Stomach (tissue), 4 donors: ENCODE results near the gene SLC38A11.
"Not testable (repeated sequence)": the region's sequence is repeated elsewhere in the genome, so short reads cannot be mapped to it uniquely, and the experiment has no call there.

Experiments used
- EP300 ChIP-seq: sonication (generic); formaldehyde crosslinking; IDR thresholded peaks from one replicate; pipeline ENCODE4 v1.6.1; 2017; ENCODE audit warnings: antibody characterized with exemption
- POLR2A ChIP-seq, 4 donors: fragments of 450-650 bp; IDR thresholded peaks; one replicate each; pipeline ENCODE4 v1.6.1; 2016; ENCODE audit warnings: antibody characterized with exemption in 4 of 4, control low read depth in 2 of 4, mild to moderate bottlenecking in 1 of 4, moderate library complexity in 1 of 4
- POLR2AphosphoS5 ChIP-seq, 3 donors: sonication (generic); formaldehyde crosslinking; IDR thresholded peaks; one replicate each; pipeline ENCODE4 v1.6.1; 2016; ENCODE audit warnings: antibody characterized with exemption in 3 of 3
- TF ChIP-seq, protein P1 (sequence below), 7 experiments: fragments of 450-650 bp in 4 of 7; fragments of 200-600 bp in 3 of 7; sonication (generic) in 3 of 7; IDR thresholded peaks; one replicate each; pipeline ENCODE4 v1.5.1; 2016 to 2019; ENCODE audit warnings: antibody characterized with exemption in 7 of 7, control low read depth in 2 of 7, mild to moderate bottlenecking in 1 of 7

DNA sequence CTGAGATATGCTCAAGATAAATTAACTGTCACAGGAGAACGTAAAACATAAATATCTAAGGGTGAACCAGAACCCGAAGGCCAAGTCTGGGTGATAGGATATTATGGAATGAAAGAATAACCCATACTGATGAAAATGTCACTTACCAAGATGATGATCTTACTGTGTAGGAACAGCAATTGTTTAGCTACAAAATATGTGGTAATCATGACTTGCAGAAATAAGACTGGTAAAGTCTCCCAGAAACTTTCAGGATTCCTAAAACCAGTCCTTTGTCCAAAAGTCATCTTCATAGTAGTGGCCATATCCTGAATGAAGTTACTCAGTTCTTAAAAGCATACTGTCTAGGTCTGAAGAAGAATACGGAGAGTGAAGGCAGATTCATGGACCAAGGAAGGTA, 30.7 kb upstream of the SLC38A11 start:
- TF ChIP-seq, protein P1, sequence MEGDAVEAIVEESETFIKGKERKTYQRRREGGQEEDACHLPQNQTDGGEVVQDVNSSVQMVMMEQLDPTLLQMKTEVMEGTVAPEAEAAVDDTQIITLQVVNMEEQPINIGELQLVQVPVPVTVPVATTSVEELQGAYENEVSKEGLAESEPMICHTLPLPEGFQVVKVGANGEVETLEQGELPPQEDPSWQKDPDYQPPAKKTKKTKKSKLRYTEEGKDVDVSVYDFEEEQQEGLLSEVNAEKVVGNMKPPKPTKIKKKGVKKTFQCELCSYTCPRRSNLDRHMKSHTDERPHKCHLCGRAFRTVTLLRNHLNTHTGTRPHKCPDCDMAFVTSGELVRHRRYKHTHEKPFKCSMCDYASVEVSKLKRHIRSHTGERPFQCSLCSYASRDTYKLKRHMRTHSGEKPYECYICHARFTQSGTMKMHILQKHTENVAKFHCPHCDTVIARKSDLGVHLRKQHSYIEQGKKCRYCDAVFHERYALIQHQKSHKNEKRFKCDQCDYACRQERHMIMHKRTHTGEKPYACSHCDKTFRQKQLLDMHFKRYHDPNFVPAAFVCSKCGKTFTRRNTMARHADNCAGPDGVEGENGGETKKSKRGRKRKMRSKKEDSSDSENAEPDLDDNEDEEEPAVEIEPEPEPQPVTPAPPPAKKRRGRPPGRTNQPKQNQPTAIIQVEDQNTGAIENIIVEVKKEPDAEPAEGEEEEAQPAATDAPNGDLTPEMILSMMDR (IDR thresholded peaks at IDR 0.05), result not testable (repeated sequence)
- not testable (repeated sequence) for TF ChIP-seq POLR2A (IDR thresholded peaks at IDR 0.05); EP300; POLR2AphosphoS5 (IDR thresholded peaks at IDR 0.05)
